ENCODE data around the gene UGT1A7.

Gene UGT1A7

DNA sequence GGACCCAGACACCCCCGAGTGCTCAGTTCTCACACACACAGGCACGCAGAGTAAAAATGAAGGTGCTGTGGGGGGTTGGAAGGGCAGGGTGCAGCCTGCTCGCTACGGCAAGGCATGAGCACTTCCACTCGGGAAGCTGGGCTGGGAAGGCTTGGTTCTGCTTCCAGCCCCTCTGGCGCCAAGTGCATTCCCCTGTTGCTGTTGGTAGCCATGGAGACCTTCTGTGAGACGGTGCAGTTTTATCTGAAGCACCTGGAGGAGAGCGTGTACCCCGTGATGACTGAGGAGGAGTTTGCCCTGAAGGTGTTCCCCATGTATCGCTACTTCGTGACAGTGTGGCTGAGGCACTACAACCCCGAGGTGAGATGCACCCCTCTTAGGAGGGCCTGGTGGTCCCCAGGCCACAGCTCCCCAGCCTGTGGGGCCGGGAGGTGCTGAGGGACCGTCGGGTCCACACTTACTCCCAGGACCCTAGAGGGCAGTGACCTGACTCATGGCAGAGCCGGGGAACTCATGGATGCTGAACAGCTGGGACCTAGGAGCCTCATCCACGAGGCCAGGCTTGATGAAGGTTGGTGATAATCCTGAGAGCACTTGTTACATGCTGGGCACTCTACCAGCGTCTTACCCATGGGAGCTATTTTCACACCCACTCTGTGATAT is 111.9 kb downstream of the UGT1A7 start:
- no peaks in the 10 kb centered on the region for H3K27me3 ChIP-seq (ENCODE audit: control insufficient read depth, low read length)
- no peak overlapping the region for H3K27ac ChIP-seq (ENCODE audit: low read depth, low read length)
- TF ChIP-seq EZH2phosphoT487 (IDR thresholded peaks at IDR 0.05; ENCODE audit: borderline replicate concordance, low read length) = no peak
- TF ChIP-seq, protein P1, sequence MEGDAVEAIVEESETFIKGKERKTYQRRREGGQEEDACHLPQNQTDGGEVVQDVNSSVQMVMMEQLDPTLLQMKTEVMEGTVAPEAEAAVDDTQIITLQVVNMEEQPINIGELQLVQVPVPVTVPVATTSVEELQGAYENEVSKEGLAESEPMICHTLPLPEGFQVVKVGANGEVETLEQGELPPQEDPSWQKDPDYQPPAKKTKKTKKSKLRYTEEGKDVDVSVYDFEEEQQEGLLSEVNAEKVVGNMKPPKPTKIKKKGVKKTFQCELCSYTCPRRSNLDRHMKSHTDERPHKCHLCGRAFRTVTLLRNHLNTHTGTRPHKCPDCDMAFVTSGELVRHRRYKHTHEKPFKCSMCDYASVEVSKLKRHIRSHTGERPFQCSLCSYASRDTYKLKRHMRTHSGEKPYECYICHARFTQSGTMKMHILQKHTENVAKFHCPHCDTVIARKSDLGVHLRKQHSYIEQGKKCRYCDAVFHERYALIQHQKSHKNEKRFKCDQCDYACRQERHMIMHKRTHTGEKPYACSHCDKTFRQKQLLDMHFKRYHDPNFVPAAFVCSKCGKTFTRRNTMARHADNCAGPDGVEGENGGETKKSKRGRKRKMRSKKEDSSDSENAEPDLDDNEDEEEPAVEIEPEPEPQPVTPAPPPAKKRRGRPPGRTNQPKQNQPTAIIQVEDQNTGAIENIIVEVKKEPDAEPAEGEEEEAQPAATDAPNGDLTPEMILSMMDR (IDR thresholded peaks at IDR 0.05; ENCODE audit: low read depth, low read length, poor library complexity, severe bottlenecking) = no peak
- no peaks in the 10 kb centered on the region for H3K36me3 ChIP-seq (ENCODE audit: control insufficient read depth, low read length)
- H3K79me2 ChIP-seq (ENCODE audit: control insufficient read depth, low read length) = no peaks in the 10 kb centered on the region
- H3K4me2 ChIP-seq (ENCODE audit: low read length) = no peak overlapping the region
- H3K4me1 ChIP-seq (ENCODE audit: control insufficient read depth, low read length) = peaks cover 5% of the 10 kb centered on the region; the same call in 1 of the 2 replicates
- H3K9me3 ChIP-seq (ENCODE audit: control insufficient read depth, insufficient read depth, low read length) = no peaks in the 10 kb centered on the region
- H4K20me1 ChIP-seq (ENCODE audit: control insufficient read depth, insufficient read depth, low read depth, low read length) = no peaks in the 10 kb centered on the region
- H3K4me3 ChIP-seq (ENCODE audit: low read length) = no peak overlapping the region
- H3K9me2 ChIP-seq (replicated peaks; ENCODE audit: control insufficient read depth, low read length) = no peaks in the 10 kb centered on the region
- H3F3A ChIP-seq (ENCODE audit: control insufficient read depth, insufficient read depth) = no peaks in the 10 kb centered on the region

DNA sequence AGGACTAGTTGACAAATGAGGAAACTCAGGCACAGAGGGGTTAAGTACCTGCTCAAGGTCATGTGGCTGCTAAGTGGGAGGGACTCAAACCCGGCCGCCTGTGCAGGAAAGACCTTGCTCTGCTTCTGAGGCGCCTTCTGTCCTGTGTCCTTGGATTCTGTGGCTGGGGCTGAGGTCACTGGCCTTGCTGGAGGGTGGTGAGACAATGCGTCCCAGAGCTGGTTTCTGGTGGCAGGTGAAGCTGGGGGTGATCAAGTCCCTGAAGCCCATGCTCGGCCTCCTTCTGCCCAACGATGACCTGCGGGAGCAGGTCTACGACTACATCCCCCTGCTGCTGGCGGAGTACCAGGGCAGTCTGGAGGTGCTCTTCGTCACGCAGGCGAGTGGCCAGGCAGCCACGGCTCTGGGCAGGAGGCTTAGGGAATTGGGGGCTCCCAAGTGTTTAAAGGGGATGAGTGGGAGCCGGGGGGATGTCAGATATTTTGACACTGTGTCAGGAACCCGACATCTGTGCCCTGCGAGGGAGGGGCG is 112.5 kb downstream of the UGT1A7 start:
- Histone ChIP-seq H3F3A (ENCODE audit: control insufficient read depth, insufficient read depth) (no peaks in the 10 kb centered on the region), H3K4me3 (ENCODE audit: low read length) (no peak overlapping the region), H3K27ac (ENCODE audit: low read depth, low read length) (no peak overlapping the region), H3K9me3 (ENCODE audit: control insufficient read depth, insufficient read depth, low read length) (no peaks in the 10 kb centered on the region), H3K4me2 (ENCODE audit: low read length) (no peak overlapping the region), H3K36me3 (ENCODE audit: control insufficient read depth, low read length) (no peaks in the 10 kb centered on the region), H3K4me1 (ENCODE audit: control insufficient read depth, low read length) (peaks cover 5% of the 10 kb centered on the region; the same call in 1 of the 2 replicates), H3K27me3 (ENCODE audit: control insufficient read depth, low read length) (no peaks in the 10 kb centered on the region), H4K20me1 (ENCODE audit: control insufficient read depth, insufficient read depth, low read depth, low read length) (no peaks in the 10 kb centered on the region), H3K79me2 (ENCODE audit: control insufficient read depth, low read length) (no peaks in the 10 kb centered on the region), H3K9me2 (replicated peaks; ENCODE audit: control insufficient read depth, low read length) (no peaks in the 10 kb centered on the region)
- TF ChIP-seq, protein P1 (IDR thresholded peaks at IDR 0.05; ENCODE audit: low read depth, low read length, poor library complexity, severe bottlenecking) = no peak
- TF ChIP-seq EZH2phosphoT487 (IDR thresholded peaks at IDR 0.05; ENCODE audit: borderline replicate concordance, low read length) = no peak

DNA sequence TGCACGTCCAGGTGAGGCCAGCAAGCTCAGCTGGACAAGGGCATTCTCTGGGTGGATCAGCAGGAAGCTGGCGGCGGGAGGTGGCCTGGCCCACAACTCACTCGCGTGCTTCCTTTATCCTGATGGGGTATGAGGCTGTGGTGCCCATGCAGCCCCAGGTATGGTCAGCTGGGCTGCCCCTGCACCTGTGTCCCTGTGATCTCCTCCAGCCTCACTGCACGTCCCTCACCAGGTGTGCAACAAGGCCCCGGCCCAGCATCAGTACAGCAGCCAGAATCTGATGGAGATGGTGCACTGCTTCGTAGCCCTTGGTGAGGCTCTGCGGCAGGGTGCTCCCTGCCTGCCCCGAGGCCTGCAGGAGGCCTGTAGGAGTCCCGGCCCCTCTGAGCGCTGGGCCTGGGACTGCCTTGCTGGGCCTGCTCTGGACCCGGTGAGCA is 114.1 kb downstream of the UGT1A7 start:
- no peaks in the 10 kb centered on the region for H3K79me2 ChIP-seq (ENCODE audit: control insufficient read depth, low read length)
- H3K27me3 ChIP-seq (ENCODE audit: control insufficient read depth, low read length) = no peaks in the 10 kb centered on the region
- H3K9me2 ChIP-seq (replicated peaks; ENCODE audit: control insufficient read depth, low read length) = no peaks in the 10 kb centered on the region
- no peaks in the 10 kb centered on the region for H3K36me3 ChIP-seq (ENCODE audit: control insufficient read depth, low read length)
- no peaks in the 10 kb centered on the region for H3K4me1 ChIP-seq (ENCODE audit: control insufficient read depth, low read length)
- no peak overlapping the region for H3K4me3 ChIP-seq (ENCODE audit: low read length)
- H3K9me3 ChIP-seq (ENCODE audit: control insufficient read depth, insufficient read depth, low read length) = no peaks in the 10 kb centered on the region
- H4K20me1 ChIP-seq (ENCODE audit: control insufficient read depth, insufficient read depth, low read depth, low read length) = no peaks in the 10 kb centered on the region
- TF ChIP-seq, protein P1 (IDR thresholded peaks at IDR 0.05; ENCODE audit: low read depth, low read length, poor library complexity, severe bottlenecking) = no peak
- no peak for TF ChIP-seq EZH2phosphoT487 (IDR thresholded peaks at IDR 0.05; ENCODE audit: borderline replicate concordance, low read length)
- H3K4me2 ChIP-seq (ENCODE audit: low read length) = no peak overlapping the region
- H3F3A ChIP-seq (ENCODE audit: control insufficient read depth, insufficient read depth) = no peaks in the 10 kb centered on the region
- no peak overlapping the region for H3K27ac ChIP-seq (ENCODE audit: low read depth, low read length)

Measured in DOHH2 (cell line).